Ovary (tissue), 9 donors: ENCODE measurements around the gene CACNA2D4. TPM values are rescaled to one million over a fixed set of nuclear protein-coding genes. Genes with fewer than 3 reads are reported as not detected.

Experiments used
- DNase-seq, 5 donors: peaks; one replicate each; pipeline ENCODE4 v3.0.0-alpha.2; 2019 to 2020
- H3K27ac ChIP-seq, 2 donors: fragments of 200-600 bp; one replicate each; pipeline versions ENCODE4 v1.5.1 to v1.8.0; 2019 to 2022
- H3K27me3 ChIP-seq: fragments of 200-600 bp; one replicate; pipeline ENCODE4 v1.8.0; 2022
- H3K36me3 ChIP-seq: fragments of 200-600 bp; sonication (generic); one replicate; pipeline ENCODE4 v1.5.1; 2019
- H3K4me1 ChIP-seq: one replicate; pipeline ENCODE4 v1.8.1; 2013; ENCODE audit warnings: mild to moderate bottlenecking, moderate library complexity; ENCODE audit not compliant: insufficient read depth
- H3K4me3 ChIP-seq: fragments of 200-600 bp; sonication (generic); one replicate; pipeline ENCODE4 v1.5.1; 2017
- H3K9me3 ChIP-seq, 2 donors: fragments of 200-600 bp in 1 of 2; sonication (generic) in 1 of 2; one replicate each; pipeline versions ENCODE4 v1.5.1 to v1.8.1; 2013 to 2019; ENCODE audit warnings: mild to moderate bottlenecking in 1 of 2, moderate library complexity in 1 of 2
- CTCF ChIP-seq, 3 donors: fragments of 450-650 bp in 2 of 3; fragments of 200-600 bp in 1 of 3; IDR thresholded peaks; one replicate each; pipeline versions ENCODE4 v1.5.1 to v1.8.0; 2016 to 2022; ENCODE audit warnings: antibody characterized with exemption in 3 of 3, mild to moderate bottlenecking in 1 of 3
- EP300 ChIP-seq: sonication (generic); formaldehyde crosslinking; IDR thresholded peaks from one replicate; pipeline ENCODE4 v1.6.1; 2017; ENCODE audit warnings: antibody characterized with exemption
- POLR2A ChIP-seq: fragments of 450-650 bp; IDR thresholded peaks from one replicate; pipeline ENCODE4 v1.6.1; 2017; ENCODE audit warnings: antibody characterized with exemption, mild to moderate bottlenecking, moderate library complexity
- WGBS, 3 donors: extraction: QIAGEN DNeasy Blood & Tissue Kit in 1 of 3; methylation state at CpG; one replicate each; pipeline versions ENCODE4 v1.1.5 to v1.1.7; 2013 to 2017; 5-methylcytosine and 5-hydroxymethylcytosine counted together
- intact Hi-C, 4 donors: fragments of 100-400 bp; cut with DNase I; formaldehyde crosslinking; loops; one replicate each; pipeline versions ENCODE4 v1.11.0 to v1.15.1; 2022 to 2023
- polyA plus RNA-seq, 2 donors: library from polyadenylated mRNA; stranded (reverse); fragments of 200-250 nt in 1 of 2; fragments of 350-450 nt in 1 of 2; fragmentation: Illumina TruSeq in 1 of 2; extraction: RNeasy Lipid Tissue Mini Kit (QIAGEN cat#74804) in 1 of 2; gene quantifications; one replicate each; pipeline ENCODE4 v1.2.3, GENCODE V29; 2013 to 2014
- total RNA-seq, 7 donors: library from RNA; depleted of rRNA in 2 of 7; stranded (reverse); fragments of >200 nt in 2 of 7; fragmentation: NEBNext Ultra II Directional in 3 of 7; extraction: Animal tissue kit (Norgen Biotek cat#: 25700) in 3 of 7; gene quantifications; one replicate each; pipeline versions ENCODE4 v1.1.0 to v1.2.4, GENCODE V29; 2016 to 2023
- donor health status: DM: no; HTN: no; CAD: no; lungs with moderate emphysema.
- donor health status: DM: no; HTN: no; CAD: no.
- donor health status: Bipolar disorder and iron deficiency.
- donor health status: DM: yes; HTN: yes; CAD: no.
- donor health status: DM: no; HTN: no; CAD: no.
- donor health status: DM: yes; HTN: yes; CAD: no.

The CACNA2D4 gene
- total and polyA plus RNA-seq, 9 donors = 2.1 to 6.8 (median 3.2) TPM

DNA sequence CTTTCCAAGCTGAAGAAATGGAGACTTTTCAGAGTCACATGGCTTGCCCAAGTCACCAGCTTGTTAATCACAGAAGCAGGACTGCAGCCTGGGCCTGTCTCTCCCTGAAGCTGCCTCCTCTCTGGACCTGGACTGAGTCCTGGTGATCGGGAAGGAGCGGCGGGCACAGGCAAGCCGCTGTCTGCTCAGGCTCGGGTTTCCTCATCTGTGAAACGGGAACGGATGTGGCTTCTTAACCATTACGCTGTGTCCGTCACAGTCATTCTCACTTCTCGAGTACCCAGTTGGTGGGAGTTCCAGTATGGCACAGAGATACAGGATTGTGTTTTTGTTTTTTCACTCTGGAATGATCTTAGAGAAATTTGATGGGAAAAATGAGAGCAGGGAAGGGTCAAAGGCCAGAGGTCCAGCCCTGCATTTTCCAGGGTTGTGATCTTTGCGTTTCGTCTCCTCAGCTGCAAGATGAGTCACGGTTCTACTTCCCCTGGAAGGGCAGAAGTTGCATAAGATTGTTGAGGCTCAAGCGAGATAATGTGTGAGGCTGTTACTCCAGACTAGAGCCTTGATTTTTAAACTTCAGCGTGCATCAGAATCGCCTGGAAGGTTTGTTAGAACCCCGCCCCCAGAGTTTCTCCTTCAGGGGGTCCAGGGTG is 105.7 kb downstream of the CACNA2D4 start:
- no peak overlapping the region for H3K4me3 ChIP-seq
- DNase-seq = no peak
- H3K9me3 ChIP-seq = no peaks in the 10 kb centered on the region
- H3K27me3 ChIP-seq = no peaks in the 10 kb centered on the region
- no peaks in the 10 kb centered on the region for H3K36me3 ChIP-seq
- TF ChIP-seq CTCF (IDR thresholded peaks at IDR 0.05) (no peak), EP300 (no peak), POLR2A (no peak)
- WGBS, 3 donors = 75 to 79% (median 77%) methylated on average over 17 of the region's 17 CpGs
- H3K4me1 ChIP-seq = no peaks in the 10 kb centered on the region
- intact Hi-C loops = no loop called here
- H3K27ac ChIP-seq = no peak overlapping the region

- no peaks in the 10 kb centered on the region for H3K4me1 ChIP-seq
- 68 to 72% (median 70%) methylated on average over 6 of the region's 6 CpGs for WGBS, 3 donors
- no peak for DNase-seq
- no peak overlapping the region for H3K27ac ChIP-seq
- H3K27me3 ChIP-seq = no peaks in the 10 kb centered on the region
- H3K4me3 ChIP-seq = no peak overlapping the region
- intact Hi-C loops = no loop called here
- no peaks in the 10 kb centered on the region for H3K9me3 ChIP-seq
- H3K36me3 ChIP-seq = no peaks in the 10 kb centered on the region
- TF ChIP-seq POLR2A = no peak
- no peak for TF ChIP-seq EP300
- no peak for TF ChIP-seq CTCF (IDR thresholded peaks at IDR 0.05)
Measured at GRCh38 chr12:1811948-1812291, 106.5 kb downstream of the CACNA2D4 start.

GRCh38 chr12:1811281-1811947 is 107.0 kb downstream of the CACNA2D4 start:
- Histone ChIP-seq H3K4me3 (no peak overlapping the region), H3K36me3 (no peaks in the 10 kb centered on the region), H3K27ac (no peak overlapping the region), H3K4me1 (no peaks in the 10 kb centered on the region), H3K9me3 (no peaks in the 10 kb centered on the region), H3K27me3 (no peaks in the 10 kb centered on the region)
- TF ChIP-seq POLR2A (no peak), CTCF (IDR thresholded peaks at IDR 0.05) (no peak)
- intact Hi-C loops = no loop called here
- 47 to 53% (median 48%) methylated on average over 27 of the region's 27 CpGs for WGBS, 3 donors
- DNase-seq = no peak

GRCh38 chr12:1810931-1811280 is 107.5 kb downstream of the CACNA2D4 start:
- Histone ChIP-seq H3K27me3 (no peaks in the 10 kb centered on the region), H3K4me1 (no peaks in the 10 kb centered on the region), H3K36me3 (no peaks in the 10 kb centered on the region), H3K4me3 (no peak overlapping the region), H3K9me3 (no peaks in the 10 kb centered on the region), H3K27ac (no peak overlapping the region)
- DNase-seq = no peak
- WGBS, 3 donors = 85 to 91% (median 90%) methylated on average over 10 of the region's 10 CpGs
- intact Hi-C loops = no loop called here
- TF ChIP-seq EP300 = no peak
- no peak for TF ChIP-seq CTCF (IDR thresholded peaks at IDR 0.05)
- no peak for TF ChIP-seq POLR2A
